Sigmoid colon (tissue), 4 donors: Measurements from ENCODE around the gene CTTNBP2NL.

Experiments
- EP300 ChIP-seq, 4 donors: sonication (generic); formaldehyde crosslinking; IDR thresholded peaks; one replicate each; pipeline ENCODE4 v1.6.1; 2017; ENCODE audit warnings: antibody characterized with exemption in 4 of 4
- POLR2A ChIP-seq, 2 donors: fragments of 450-650 bp; IDR thresholded peaks; one replicate each; pipeline ENCODE4 v1.6.1; 2016; ENCODE audit warnings: antibody characterized with exemption in 2 of 2, mild to moderate bottlenecking in 2 of 2, moderate library complexity in 2 of 2
- POLR2AphosphoS5 ChIP-seq, 4 donors: sonication (generic); formaldehyde crosslinking; IDR thresholded peaks; one replicate each; pipeline ENCODE4 v1.6.1; 2017; ENCODE audit warnings: antibody characterized with exemption in 4 of 4
- TF ChIP-seq, protein P1 (sequence below), 4 experiments: fragments of 450-650 bp in 3 of 4; fragments of 200-600 bp in 1 of 4; IDR thresholded peaks; one replicate each; pipeline ENCODE4 v1.5.1; 2016 to 2019; ENCODE audit warnings: antibody characterized with exemption in 4 of 4, mild to moderate bottlenecking in 3 of 4, moderate library complexity in 2 of 4

DNA sequence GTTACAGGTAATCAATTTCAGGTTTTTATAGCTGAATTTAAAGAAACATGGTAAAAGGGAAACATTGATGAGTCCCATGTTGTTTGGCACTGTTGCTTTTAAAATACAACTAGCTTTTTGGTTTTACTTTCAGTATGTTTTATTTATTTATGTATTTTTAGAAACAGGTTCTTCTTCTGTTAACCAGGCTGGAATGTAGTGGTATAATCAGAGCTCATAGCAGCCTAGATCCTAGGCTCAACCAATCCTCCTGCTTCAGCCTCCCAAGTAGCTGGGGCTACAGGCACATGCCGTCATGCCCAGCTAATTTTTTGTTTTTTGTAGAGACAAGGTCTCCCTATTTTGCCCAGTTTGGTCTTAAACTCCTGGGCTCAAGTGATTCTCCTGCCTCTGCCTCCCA lies 50.4 kb downstream of the CTTNBP2NL start:
- TF ChIP-seq, protein P1, sequence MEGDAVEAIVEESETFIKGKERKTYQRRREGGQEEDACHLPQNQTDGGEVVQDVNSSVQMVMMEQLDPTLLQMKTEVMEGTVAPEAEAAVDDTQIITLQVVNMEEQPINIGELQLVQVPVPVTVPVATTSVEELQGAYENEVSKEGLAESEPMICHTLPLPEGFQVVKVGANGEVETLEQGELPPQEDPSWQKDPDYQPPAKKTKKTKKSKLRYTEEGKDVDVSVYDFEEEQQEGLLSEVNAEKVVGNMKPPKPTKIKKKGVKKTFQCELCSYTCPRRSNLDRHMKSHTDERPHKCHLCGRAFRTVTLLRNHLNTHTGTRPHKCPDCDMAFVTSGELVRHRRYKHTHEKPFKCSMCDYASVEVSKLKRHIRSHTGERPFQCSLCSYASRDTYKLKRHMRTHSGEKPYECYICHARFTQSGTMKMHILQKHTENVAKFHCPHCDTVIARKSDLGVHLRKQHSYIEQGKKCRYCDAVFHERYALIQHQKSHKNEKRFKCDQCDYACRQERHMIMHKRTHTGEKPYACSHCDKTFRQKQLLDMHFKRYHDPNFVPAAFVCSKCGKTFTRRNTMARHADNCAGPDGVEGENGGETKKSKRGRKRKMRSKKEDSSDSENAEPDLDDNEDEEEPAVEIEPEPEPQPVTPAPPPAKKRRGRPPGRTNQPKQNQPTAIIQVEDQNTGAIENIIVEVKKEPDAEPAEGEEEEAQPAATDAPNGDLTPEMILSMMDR (IDR thresholded peaks at IDR 0.05), result no peak
- TF ChIP-seq POLR2A (IDR thresholded peaks at IDR 0.05), result no peak
- TF ChIP-seq EP300 (IDR thresholded peaks at IDR 0.05), result no peak
- TF ChIP-seq POLR2AphosphoS5 (IDR thresholded peaks at IDR 0.05), result no peak
